Measurements from ENCODE around the gene SLC2A4.
A peak's percentile ranks its signal among the peaks of the same experiment; 100 is the strongest.

SLC2A4 gene

DNA sequence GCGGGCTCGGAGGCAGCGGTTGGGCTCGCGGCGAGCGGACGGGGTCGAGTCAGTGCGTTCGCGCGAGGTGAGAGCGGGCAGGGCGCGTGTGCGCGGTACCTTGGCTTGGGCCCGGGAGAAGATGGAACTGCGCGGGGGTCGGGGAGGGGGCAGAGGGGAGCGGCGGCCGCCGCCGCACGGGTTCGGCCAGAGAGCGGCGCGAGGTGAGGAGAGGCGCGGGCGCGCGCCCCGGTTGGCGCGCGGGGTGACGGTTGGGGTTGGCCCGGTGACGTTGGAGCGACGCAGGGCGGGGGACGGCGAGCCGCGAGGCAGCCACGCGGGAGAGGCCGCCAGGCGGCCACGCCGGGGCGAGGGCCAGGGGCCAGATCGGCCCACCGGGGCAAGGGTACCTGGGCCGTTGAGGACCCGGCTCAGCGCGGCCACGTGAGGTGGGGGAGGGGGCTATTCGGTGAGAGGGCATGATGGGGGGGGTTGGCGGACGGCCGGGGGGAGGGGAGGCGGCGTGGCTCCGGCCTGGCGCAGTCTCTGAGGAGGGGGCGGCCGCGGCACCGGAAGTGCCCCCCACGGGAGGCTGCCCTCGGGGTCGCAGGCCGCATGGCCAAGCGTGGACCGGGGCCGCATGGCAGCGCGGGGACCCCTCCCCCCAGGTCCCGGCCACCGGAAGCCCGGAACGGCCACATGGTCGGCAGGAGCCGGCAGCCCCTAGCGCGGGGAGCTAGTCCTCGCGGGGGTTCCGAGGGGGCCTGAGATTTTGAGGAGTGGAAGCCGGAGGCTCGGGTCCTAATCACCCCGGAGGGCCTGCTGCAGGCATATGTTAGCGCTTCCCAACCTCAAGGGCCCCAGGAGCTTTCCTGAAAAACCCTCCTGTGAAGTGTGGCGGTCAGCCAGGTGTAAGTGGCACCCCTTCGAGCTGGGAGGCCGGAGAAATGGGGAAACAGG, 26.4 kb downstream of the SLC2A4 start:
- no peak for DNase-seq

DNA sequence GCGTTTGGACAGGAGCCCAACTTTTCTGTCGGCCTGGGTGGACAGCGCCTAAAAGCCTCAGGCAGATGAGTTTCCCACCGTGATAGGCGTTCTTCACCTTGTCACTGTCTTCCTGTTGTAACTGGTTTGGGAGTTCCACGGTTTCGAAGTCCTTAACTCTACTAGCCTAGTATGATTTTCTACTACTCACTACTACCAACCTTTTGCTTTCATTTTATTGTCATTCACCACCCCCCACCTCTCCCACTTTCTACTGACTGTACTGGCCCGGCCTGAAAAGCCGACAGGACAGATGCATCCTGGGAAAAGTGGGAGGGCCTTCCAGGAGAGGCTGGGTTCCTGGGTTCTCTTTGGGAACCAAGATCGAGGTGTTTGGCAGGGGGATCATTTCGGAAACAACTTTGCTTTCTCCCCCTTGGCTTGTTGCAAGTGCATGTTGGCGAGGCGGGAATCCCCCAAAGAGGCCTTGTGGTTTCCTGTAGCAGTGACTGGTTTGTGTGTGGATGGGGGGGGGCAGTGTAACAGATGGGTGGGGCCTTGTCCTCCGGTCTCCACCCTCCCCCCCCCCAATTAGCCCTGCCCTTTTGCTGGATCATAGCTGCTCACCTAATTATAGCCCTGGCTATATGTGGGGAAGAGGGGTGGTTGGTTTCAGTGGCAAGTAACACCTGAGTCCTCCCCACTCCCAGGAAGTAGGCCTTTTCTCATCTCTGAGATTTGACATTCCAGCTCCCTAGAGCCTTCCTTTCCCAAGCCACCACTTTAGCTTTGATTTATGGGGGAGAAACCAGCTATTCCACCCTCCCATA, 27.3 kb downstream of the SLC2A4 start:
- DNase-seq: peak; percentile 62

GRCh38 chr17:7309628-7310027, 28.1 kb downstream of the SLC2A4 start:
- no peak for DNase-seq

DNA sequence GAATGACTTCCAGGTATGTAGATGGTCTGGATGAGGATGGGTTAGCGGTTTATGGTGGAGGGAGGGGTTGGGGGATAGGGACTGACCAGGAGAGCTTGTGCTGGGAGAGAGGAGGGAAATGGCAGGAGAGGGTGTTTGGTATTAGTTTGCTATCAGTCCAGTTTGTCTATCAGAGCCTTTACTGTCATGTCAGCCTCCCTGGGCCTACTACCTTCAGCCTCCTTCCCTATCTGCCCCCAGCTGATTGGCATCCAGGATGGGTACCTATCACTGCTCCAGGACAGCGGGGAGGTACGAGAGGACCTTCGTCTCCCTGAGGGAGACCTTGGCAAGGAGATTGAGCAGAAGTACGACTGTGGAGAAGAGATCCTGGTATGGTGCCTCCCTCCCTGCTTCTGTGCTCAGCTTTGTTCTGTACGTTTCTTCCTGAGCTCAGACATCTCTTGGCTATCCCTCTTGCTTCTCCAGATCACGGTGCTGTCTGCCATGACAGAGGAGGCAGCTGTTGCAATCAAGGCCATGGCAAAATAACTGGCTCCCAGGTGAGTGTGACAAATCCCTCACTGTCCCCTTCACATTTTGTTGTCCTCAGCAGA, 29.7 kb downstream of the SLC2A4 start:
- no peak for DNase-seq

- no peak for DNase-seq
These were observed 31.0 kb downstream of the SLC2A4 start for GRCh38 chr17:7312432-7313087.

GRCh38 chr17:7313088-7313889, 31.8 kb downstream of the SLC2A4 start:
- no peak for DNase-seq

DNA sequence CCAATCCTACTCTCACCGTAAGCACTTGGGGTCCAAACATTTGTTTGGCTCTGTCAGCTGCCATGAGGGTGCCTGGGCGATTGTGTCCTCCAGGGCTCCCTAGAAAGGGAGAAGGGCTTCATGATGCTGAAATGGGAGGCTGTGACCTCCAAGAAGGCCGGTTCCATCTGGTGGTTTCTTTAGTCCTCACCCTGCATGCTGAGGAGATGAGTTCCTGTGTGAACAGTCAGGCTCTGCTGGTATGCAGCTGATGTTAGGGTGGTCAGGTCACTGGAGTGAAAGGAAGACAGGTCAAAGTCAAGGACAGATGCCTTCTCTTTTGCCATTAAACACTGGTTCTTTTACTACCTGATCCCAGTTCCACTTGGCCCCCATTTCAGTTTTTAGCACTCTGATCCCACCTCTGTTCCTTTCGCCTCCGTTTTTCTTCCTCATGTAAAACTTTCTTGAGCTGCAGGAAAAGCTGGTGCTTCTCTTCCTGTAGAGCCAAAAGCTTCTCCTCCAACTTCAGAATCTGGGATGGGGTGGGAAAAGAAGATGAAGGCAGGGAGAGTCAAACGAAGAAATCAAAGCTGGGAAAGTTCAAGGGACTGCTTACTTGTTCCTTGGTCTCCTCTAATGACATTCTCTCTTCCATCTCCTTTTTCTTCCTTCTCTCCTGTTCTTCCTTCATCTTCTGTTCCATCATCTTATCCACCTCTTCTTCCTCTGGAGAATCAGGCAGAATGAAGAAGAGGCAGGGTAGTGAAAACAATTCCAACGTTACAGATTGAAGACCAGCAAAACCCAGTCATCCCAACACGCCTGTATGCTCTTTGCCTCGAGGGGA, 32.6 kb downstream of the SLC2A4 start:
- no peak for DNase-seq

- DNase-seq: peak; percentile 28
These were observed 33.4 kb downstream of the SLC2A4 start, which contains the start of gene GPS2 for GRCh38 chr17:7314719-7315569. Gene GPS2 (minus strand): TSS chr17:7315360. CDS start chr17:7315052, 308 bp downstream.

DNA sequence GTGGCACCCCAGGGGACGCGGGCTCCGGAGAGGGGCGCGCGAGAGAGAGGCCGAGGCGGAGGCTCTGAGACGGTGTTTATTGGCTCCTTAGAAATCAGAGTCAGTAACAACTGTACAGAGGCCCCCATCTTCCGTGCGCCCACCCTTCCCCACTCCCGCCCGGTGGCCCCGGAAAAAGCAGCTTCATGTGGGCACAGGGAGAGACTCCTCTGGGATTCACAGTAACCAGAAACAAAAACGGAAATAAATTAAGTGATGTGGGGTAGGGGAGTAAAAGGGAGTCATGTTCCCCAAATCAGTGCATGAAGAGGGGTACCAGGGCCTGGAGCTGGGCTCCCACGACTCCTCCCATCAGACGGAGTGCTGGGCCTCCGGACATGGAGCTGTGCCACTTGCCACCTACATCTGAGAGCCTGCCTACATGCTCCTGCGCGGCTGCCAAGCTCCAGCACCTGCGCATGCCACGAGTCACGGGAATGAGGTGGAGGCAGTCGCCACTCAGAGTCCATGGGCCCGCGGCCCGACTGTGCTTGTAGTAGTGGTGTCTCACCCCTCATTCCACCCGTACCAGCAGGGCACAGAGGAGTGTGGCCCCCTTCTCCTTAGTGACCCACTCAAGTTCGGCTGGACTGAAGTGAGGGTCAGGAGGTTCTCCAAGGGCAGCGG, 34.2 kb downstream of the SLC2A4 start:
- no peak for DNase-seq

DNA sequence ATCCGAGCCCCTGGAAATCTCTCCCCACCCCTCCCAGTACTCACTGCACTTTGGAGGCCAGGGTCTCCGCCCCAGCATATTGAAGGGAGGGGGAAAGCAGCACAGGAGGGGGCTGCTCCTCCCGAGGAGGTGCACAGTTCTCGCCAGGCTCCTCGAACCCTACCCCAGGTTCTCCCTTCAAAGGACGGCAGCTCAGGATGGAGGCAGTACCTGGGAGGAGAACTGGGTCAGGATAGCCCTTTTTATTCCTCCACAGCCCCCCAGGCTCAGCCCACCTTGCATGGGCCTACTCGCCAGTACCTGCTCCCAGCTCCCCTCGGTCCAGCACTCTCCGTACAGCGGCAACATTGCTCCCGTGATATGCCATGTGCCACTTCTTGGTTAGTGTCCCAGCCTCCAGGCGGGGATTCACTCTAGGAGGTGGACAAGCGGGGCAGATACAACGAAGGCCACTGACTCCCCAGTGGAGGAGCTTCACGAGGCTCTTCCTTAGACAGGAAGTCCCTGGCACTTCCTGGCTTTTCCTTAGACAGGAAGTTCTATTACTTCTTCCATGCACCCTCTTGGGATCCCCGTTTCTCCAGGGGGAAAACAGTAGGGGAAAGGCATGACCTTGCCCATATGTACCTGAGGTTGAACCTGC, 35.8 kb downstream of the SLC2A4 start:
- DNase-seq: no peak

GRCh38 chr17:7318121-7318860, 36.8 kb downstream of the SLC2A4 start:
- DNase-seq: no peak

DNA sequence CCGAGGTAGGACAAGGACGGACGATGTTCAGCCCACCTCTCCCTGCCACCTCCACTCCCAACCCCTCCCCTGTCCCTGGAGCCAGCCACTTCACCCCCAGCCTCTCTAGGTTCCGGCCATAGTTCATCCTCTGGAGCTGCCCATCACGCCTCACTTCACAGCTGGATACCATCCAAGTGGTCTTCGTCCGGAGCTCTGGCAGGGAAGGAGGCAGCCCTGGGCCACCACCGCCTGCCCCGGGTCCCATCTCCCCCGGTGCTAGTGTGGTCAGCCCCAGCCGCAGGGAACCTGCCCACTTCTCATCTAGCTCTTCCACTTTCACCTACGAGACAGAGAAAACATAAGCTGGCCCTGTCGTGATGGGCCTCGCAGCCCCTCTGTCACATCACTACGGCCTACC, 39.9 kb downstream of the SLC2A4 start:
- no peak for DNase-seq

DNA sequence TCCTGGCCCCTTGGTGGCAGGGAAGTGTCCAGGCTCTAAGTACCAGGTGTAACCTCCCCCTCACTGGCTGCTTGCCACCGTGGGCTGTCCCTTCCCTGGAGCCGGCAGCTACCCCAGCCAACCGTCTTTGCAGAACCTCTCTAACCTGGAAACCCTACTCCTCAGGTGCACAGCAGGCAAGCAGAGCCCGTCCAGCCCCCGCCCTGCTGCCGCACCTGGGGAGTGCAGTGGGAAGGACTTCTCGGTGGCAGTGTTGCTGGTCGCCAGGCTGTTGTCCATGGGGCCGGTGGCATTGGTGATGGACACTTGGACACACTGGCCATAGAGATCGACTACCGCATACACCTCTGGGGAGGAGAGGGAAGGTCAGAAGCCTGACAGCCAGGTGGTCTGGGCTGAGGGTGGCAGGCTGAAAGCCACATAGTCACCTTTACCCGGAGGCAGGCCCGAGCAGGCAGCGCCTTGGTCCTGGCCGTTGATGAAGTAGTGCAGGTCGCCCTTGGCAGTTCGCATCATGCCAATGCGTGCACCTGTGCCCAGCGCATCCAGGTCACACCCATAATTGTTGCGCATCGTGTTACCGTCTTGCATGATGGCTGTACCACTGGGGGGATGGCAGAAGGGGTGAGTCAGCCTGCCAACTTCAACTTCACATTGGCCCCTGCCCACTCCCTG, 41.1 kb downstream of the SLC2A4 start:
- no peak for DNase-seq

- peak; percentile 13 for DNase-seq
These were observed 42.4 kb downstream of the SLC2A4 start for GRCh38 chr17:7323731-7324437.

- DNase-seq: no peak
These were observed 42.9 kb downstream of the SLC2A4 start for GRCh38 chr17:7324438-7324779.

DNA sequence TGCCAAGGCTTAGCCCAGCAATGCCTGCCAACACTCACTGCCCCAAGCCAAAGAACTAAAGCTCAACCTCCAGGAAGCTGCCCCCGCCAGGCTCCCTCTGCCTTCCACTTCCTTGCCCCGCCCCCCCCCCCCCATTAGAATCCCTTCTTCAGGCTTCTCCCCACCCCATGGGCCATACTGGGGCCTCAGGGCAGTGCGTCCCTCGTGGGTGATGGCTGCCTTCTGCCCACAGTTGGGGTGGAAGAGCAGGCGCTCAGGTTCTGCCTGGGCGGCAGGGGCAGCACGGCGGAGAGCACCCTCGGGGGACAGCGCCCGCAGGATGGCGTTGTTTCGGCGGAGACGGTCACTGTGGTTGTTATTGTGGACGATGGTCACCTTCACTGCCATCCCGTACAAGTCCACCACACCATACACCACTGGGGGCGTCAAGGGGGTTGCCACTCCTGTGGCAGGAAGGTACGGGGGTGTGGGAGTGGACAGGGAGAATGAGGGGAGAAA, 43.6 kb downstream of the SLC2A4 start:
- DNase-seq: no peak

DNA sequence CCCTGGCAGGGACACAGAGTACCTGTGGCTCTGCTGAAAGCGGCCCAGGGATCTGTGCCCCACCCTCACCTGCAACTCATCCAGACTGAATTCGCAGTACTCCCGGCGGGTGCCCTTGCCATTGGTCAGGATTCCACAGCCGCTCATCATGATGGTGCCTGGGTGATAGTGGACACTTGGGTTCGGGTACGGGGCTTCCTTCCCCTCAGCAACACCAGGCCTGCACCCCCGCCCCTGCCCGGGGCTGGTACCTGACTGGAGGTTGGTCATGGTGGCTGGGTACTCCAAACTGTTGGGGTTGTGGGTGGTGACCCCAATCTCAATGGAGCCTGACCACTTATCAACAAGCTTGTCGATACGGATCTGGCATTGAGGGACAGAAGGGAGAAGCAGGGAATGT, 44.7 kb downstream of the SLC2A4 start:
- no peak for DNase-seq

Measured in NCI-H1694 treated with DMSO at 0.1 percent for 48 hours (cell line).